DOHH2 (cell line): ENCODE data around the gene CD244.
"Not testable (repeated sequence)": the region's sequence is repeated elsewhere in the genome, so short reads cannot be mapped to it uniquely, and the experiment has no call there.

ENCODE experiments used
- H3F3A ChIP-seq: fragments of 200-600 bp; sonication (generic), shearing (Covaris generic); 2 replicates; pipeline ENCODE4 v1.6.0; 2016; ENCODE audit warnings: antibody characterized with exemption, mild to moderate bottlenecking; ENCODE audit not compliant: control insufficient read depth, insufficient read depth
- H3K27ac ChIP-seq: fragments of 200-600 bp; sonication (generic); 2 replicates; pipeline ENCODE4 v1.5.1; 2014; ENCODE audit warnings: low read depth, mild to moderate bottlenecking, low read length, moderate library complexity
- H3K27me3 ChIP-seq: fragments of 200-600 bp; sonication (generic); 2 replicates; pipeline ENCODE4 v1.6.1; 2014; ENCODE audit warnings: mild to moderate bottlenecking, low read length, mixed read lengths; ENCODE audit not compliant: control insufficient read depth
- H3K36me3 ChIP-seq: fragments of 200-600 bp; sonication (generic); 2 replicates; pipeline ENCODE4 v1.6.1; 2014; ENCODE audit warnings: mild to moderate bottlenecking, low read length, moderate library complexity, mixed read lengths; ENCODE audit not compliant: control insufficient read depth
- H3K4me1 ChIP-seq: fragments of 200-600 bp; sonication (generic); 2 replicates; pipeline ENCODE4 v1.6.1; 2014; ENCODE audit warnings: mild to moderate bottlenecking, low read length, mixed read lengths; ENCODE audit not compliant: control insufficient read depth
- H3K4me2 ChIP-seq: fragments of 200-600 bp; sonication (generic); 2 replicates; pipeline ENCODE4 v1.6.0; 2014; ENCODE audit warnings: mild to moderate bottlenecking, low read length, moderate library complexity
- H3K4me3 ChIP-seq: fragments of 200-600 bp; sonication (generic); 2 replicates; pipeline ENCODE4 v1.5.1; 2014; ENCODE audit warnings: mild to moderate bottlenecking, low read length, mixed read lengths
- H3K79me2 ChIP-seq: fragments of 200-600 bp; sonication (generic); 2 replicates; pipeline ENCODE4 v1.6.1; 2014; ENCODE audit warnings: mild to moderate bottlenecking, low read length, mixed read lengths; ENCODE audit not compliant: control insufficient read depth
- H3K9me2 ChIP-seq: fragments of 200-600 bp; sonication (generic); replicated peaks from 2 replicates; pipeline ENCODE4 v1.6.1; 2014; ENCODE audit warnings: mild to moderate bottlenecking, low read length, mixed read lengths; ENCODE audit not compliant: control insufficient read depth
- H3K9me3 ChIP-seq: fragments of 200-600 bp; sonication (generic); 2 replicates; pipeline ENCODE4 v1.6.1; 2014; ENCODE audit warnings: antibody characterized with exemption, low read length, mixed read lengths; ENCODE audit not compliant: control insufficient read depth, insufficient read depth
- H4K20me1 ChIP-seq: fragments of 200-600 bp; sonication (generic); 2 replicates; pipeline ENCODE4 v1.6.0; 2014; ENCODE audit warnings: low read depth, mild to moderate bottlenecking, antibody characterized with exemption, low read length, moderate library complexity; ENCODE audit not compliant: control insufficient read depth, insufficient read depth
- EZH2phosphoT487 ChIP-seq: fragments of 200-600 bp; sonication (generic); IDR thresholded peaks from 2 replicates; pipeline ENCODE4 v1.6.1; 2017; ENCODE audit warnings: borderline replicate concordance, mild to moderate bottlenecking, antibody characterized with exemption, low read length, moderate library complexity, mixed read lengths
- TF ChIP-seq, protein P1 (sequence below): fragments of 200-600 bp; sonication (generic); IDR thresholded peaks from one replicate; pipeline ENCODE4 v1.5.1; 2014; ENCODE audit warnings: antibody characterized with exemption, mild to moderate bottlenecking, low read depth, low read length; ENCODE audit not compliant: poor library complexity, severe bottlenecking

CD244 gene

GRCh38 chr1:160882582-160882981 is 19.9 kb upstream of the CD244 start:
- Histone ChIP-seq H4K20me1 (no peaks in the 10 kb centered on the region), H3K9me3 (no peaks in the 10 kb centered on the region), H3K79me2 (no peaks in the 10 kb centered on the region), H3K36me3 (no peaks in the 10 kb centered on the region), H3K27me3 (no peaks in the 10 kb centered on the region; the same call in 1 of the 2 replicates), H3K27ac (no peak overlapping the region), H3K9me2 (no peaks in the 10 kb centered on the region), H3K4me3 (no peak overlapping the region), H3K4me1 (no peaks in the 10 kb centered on the region), H3F3A (no peaks in the 10 kb centered on the region), H3K4me2 (no peak overlapping the region)
- TF ChIP-seq EZH2phosphoT487 = no peak
- TF ChIP-seq, protein P1, sequence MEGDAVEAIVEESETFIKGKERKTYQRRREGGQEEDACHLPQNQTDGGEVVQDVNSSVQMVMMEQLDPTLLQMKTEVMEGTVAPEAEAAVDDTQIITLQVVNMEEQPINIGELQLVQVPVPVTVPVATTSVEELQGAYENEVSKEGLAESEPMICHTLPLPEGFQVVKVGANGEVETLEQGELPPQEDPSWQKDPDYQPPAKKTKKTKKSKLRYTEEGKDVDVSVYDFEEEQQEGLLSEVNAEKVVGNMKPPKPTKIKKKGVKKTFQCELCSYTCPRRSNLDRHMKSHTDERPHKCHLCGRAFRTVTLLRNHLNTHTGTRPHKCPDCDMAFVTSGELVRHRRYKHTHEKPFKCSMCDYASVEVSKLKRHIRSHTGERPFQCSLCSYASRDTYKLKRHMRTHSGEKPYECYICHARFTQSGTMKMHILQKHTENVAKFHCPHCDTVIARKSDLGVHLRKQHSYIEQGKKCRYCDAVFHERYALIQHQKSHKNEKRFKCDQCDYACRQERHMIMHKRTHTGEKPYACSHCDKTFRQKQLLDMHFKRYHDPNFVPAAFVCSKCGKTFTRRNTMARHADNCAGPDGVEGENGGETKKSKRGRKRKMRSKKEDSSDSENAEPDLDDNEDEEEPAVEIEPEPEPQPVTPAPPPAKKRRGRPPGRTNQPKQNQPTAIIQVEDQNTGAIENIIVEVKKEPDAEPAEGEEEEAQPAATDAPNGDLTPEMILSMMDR = no peak

DNA sequence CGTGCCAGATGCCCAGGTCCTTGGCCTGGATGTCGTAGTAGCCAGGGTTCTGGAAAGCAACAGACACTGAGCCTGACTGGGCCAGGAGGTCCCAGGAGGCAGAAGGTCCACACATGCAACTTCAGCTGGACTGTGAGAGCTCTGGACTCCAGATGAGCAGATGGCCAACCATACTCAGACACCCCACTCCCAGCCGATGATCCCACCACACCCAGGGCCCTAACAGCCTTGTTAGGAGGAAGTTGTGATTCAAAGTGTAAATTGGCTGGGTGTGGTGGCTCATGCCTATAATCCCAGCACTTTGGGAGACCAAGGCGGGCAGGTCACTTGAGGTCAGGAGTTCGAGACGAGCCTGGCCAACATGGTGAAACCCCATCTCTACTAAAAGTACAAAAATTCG is 18.6 kb upstream of the CD244 start:
- H3K27me3 ChIP-seq = not testable (repeated sequence)

DNA sequence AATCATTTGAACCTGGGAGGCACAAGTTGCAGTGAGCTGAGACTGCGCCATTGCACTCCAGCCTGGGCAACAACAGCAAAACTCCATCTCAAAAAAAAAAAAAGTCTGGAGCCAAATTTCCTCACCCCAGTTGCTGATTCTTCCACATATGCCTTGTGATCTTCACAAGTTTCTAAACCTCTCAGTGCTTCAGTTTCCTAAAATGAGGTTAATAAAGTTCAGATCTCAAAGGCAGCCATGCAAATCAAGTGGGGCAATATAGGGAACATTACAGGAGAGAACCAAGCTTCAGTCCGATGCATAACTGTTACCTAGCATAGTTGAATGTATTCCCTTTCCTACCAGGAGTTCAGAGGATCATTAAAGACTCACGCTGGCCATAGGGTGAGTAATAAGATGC is 17.5 kb upstream of the CD244 start:
- Histone ChIP-seq H3K27ac (no peak overlapping the region), H3F3A (no peaks in the 10 kb centered on the region), H3K27me3 (no peaks in the 10 kb centered on the region), H3K4me2 (no peak overlapping the region), H4K20me1 (no peaks in the 10 kb centered on the region), H3K9me2 (no peaks in the 10 kb centered on the region), H3K36me3 (no peaks in the 10 kb centered on the region), H3K4me3 (no peak overlapping the region), H3K9me3 (no peaks in the 10 kb centered on the region), H3K4me1 (no peaks in the 10 kb centered on the region), H3K79me2 (no peaks in the 10 kb centered on the region)
- no peak for TF ChIP-seq EZH2phosphoT487
- TF ChIP-seq, protein P1 = no peak

More for the DNA sequence above, 18.6 kb upstream of the CD244 start:
- H3K79me2 ChIP-seq, H3K27ac ChIP-seq, H3K4me2 ChIP-seq, H3F3A ChIP-seq, H3K9me2 ChIP-seq, H3K4me1 ChIP-seq, H3K4me3 ChIP-seq, H4K20me1 ChIP-seq, H3K36me3 ChIP-seq, H3K9me3 ChIP-seq: not testable (repeated sequence)

DNA sequence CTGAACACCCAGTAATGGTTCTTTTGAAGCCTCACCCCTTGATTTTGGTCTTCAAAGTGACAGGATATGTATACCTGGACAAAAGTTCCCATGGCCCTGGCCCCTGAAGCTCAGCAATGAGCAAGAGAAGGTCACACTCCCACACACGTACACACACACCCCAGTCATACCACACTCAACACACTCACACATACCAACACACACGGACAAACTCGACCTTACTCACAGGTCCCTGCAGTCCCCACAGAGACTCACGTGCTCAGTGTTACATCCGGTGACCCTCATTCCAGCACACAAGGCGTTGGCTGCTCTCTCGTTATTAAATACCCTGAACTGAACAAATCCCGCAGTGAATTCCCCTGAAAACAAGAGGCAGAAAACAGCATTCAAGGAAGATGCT is 16.4 kb upstream of the CD244 start:
- H3K4me3 ChIP-seq = no peak overlapping the region
- no peaks in the 10 kb centered on the region for H3K79me2 ChIP-seq
- H3K4me2 ChIP-seq = no peak overlapping the region
- H3K27me3 ChIP-seq = no peaks in the 10 kb centered on the region
- H3K9me2 ChIP-seq = no peaks in the 10 kb centered on the region
- no peaks in the 10 kb centered on the region for H4K20me1 ChIP-seq
- no peaks in the 10 kb centered on the region for H3F3A ChIP-seq
- H3K36me3 ChIP-seq = no peaks in the 10 kb centered on the region
- H3K9me3 ChIP-seq = no peaks in the 10 kb centered on the region
- TF ChIP-seq, protein P1 = no peak
- TF ChIP-seq EZH2phosphoT487 = no peak
- H3K27ac ChIP-seq = no peak overlapping the region
- H3K4me1 ChIP-seq = no peaks in the 10 kb centered on the region
